Lung (tissue), 12 donors: ENCODE results near the gene USP47. TPM values are rescaled to one million over a fixed set of nuclear protein-coding genes. Genes with fewer than 3 reads are reported as not detected.

Experiments
- ATAC-seq: fragments of 200-7000 bp; cut with Tn5 transposase; one replicate; pipeline ENCODE4 v1.9.1; 2020; ENCODE audit warnings: moderate number of reproducible peaks; ENCODE audit not compliant: insufficient read depth, low FRiP score
- DNase-seq, 3 donors: peaks; one replicate each; pipeline ENCODE4 v3.0.0-alpha.2; 2013 to 2017
- H3K27ac ChIP-seq, 2 donors: one replicate each; pipeline ENCODE4 v1.5.1; 2013; ENCODE audit warnings: mild to moderate bottlenecking in 2 of 2, moderate library complexity in 2 of 2, control low read depth in 1 of 2, inconsistent platforms in 1 of 2, low read depth in 1 of 2, low read length in 1 of 2
- H3K27me3 ChIP-seq, 3 donors: one replicate each; pipeline ENCODE4 v1.5.1; 2013; ENCODE audit warnings: low read length in 2 of 3; ENCODE audit not compliant: control insufficient read depth in 3 of 3, insufficient read depth in 3 of 3
- H3K36me3 ChIP-seq, 4 donors: one replicate each; pipeline ENCODE4 v1.5.1; 2013; ENCODE audit warnings: low read length in 4 of 4, mild to moderate bottlenecking in 1 of 4, moderate library complexity in 1 of 4; ENCODE audit not compliant: control insufficient read depth in 4 of 4, insufficient read depth in 4 of 4
- H3K4me1 ChIP-seq, 5 donors: one replicate each; pipeline ENCODE4 v1.5.1; 2013; ENCODE audit warnings: low read length in 5 of 5, mild to moderate bottlenecking in 2 of 5, moderate library complexity in 1 of 5; ENCODE audit not compliant: control insufficient read depth in 5 of 5, insufficient read depth in 5 of 5
- H3K4me3 ChIP-seq: one replicate; pipeline ENCODE4 v1.5.1; 2013; ENCODE audit warnings: mild to moderate bottlenecking, control low read depth, moderate library complexity
- H3K9ac ChIP-seq, 2 donors: one replicate each; pipeline ENCODE4 v1.5.1; 2013; ENCODE audit warnings: low read length in 2 of 2, control low read depth in 1 of 2; ENCODE audit not compliant: insufficient read depth in 1 of 2
- H3K9me3 ChIP-seq, 4 donors: one replicate each; pipeline ENCODE4 v1.5.1; 2013; ENCODE audit warnings: low read length in 3 of 4, mild to moderate bottlenecking in 1 of 4, moderate library complexity in 1 of 4; ENCODE audit not compliant: control insufficient read depth in 4 of 4, insufficient read depth in 3 of 4
- WGBS, 2 donors: extraction: QIAGEN DNeasy Blood & Tissue Kit; methylation state at CpG; one replicate each; pipeline ENCODE4 v1.1.7; 2013; 5-methylcytosine and 5-hydroxymethylcytosine counted together
- polyA plus RNA-seq, 2 donors: library from polyadenylated mRNA; stranded (reverse); fragments of 200-250 nt; gene quantifications; one replicate each; pipeline ENCODE4 v1.2.1, GENCODE V29; 2013
- total RNA-seq, 2 donors: library from RNA; depleted of rRNA in 1 of 2; stranded (reverse); fragments of >200 nt in 1 of 2; gene quantifications; one replicate each; pipeline ENCODE4 v1.2.1, GENCODE V29; 2014 to 2021
- TF ChIP-seq, protein P1 (sequence below): IDR thresholded peaks from 2 replicates; pipeline ENCODE4 v1.5.1; 2012; ENCODE audit warnings: mild to moderate bottlenecking; ENCODE audit errors: control extremely low read depth, extremely low read depth
- donor health status: control.
- donor health status: control.
- donor health status: Bipolar disorder and iron deficiency.
- donor health status: healthy.
- donor health status: DM: yes; HTN: yes; CAD: no.

The USP47 gene
- total and polyA plus RNA-seq, 4 donors: 20.4 to 183 (median 31.9) TPM

DNA sequence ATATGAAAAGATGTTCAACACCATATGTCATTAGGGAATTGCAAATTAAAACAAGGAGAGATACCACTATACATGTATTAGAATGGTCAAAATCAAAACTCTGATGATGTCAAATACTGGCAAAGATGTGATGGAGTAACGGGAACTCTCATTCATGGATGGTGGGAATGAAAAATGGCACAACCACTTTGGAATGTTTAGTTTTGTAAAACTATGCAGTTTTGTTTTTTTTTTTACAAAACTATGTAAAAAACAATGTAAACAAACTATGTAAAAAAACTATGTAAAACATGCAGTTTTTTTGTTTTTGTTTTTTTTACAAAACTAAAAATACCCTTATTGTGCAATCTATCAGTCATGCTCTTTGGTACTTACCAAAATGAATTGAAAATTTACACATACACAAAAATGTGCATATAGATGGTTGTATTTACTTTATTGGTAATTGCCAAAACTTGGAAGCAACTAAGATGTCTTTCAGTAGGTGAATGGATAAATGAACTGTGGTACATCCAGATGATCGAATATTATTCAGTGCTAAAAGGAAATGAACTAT is 5.0 kb upstream of the USP47 start:
- TF ChIP-seq, protein P1, sequence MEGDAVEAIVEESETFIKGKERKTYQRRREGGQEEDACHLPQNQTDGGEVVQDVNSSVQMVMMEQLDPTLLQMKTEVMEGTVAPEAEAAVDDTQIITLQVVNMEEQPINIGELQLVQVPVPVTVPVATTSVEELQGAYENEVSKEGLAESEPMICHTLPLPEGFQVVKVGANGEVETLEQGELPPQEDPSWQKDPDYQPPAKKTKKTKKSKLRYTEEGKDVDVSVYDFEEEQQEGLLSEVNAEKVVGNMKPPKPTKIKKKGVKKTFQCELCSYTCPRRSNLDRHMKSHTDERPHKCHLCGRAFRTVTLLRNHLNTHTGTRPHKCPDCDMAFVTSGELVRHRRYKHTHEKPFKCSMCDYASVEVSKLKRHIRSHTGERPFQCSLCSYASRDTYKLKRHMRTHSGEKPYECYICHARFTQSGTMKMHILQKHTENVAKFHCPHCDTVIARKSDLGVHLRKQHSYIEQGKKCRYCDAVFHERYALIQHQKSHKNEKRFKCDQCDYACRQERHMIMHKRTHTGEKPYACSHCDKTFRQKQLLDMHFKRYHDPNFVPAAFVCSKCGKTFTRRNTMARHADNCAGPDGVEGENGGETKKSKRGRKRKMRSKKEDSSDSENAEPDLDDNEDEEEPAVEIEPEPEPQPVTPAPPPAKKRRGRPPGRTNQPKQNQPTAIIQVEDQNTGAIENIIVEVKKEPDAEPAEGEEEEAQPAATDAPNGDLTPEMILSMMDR: no peak
- ATAC-seq (no peak), DNase-seq (no peak)
- Histone ChIP-seq H3K4me3 (no peak overlapping the region), H3K4me1 (peaks cover 0 to 5% (median 0%) of the 10 kb centered on the region in 5 donors), H3K27me3 (no peaks in the 10 kb centered on the region), H3K9ac (no peak overlapping the region), H3K36me3 (no peaks in the 10 kb centered on the region), H3K9me3 (no peaks in the 10 kb centered on the region), H3K27ac (no peak overlapping the region)
- 89 to 98% methylated on average over 2 of the region's 2 CpGs for WGBS, 2 donors

DNA sequence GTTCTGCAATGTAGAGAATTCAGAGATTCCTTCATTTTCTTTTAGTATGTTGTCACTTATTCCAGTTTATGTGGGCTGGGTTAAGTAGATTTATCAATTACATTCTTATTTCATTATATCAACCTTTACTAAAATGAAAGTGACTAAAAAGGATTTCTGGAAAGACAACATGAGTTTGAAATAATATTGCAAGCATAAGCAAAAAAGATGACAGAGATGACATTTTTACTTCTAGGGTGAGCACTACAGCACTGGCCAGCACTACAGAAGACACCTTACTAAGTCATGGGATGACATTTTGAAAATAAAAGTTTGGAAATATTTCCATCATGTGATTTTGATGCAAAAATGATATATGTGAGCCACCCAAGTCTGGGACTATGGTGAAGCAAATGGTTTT is 2.1 kb upstream of the USP47 start:
- Histone ChIP-seq H3K36me3 (peaks cover 0 to 4% (median 0%) of the 10 kb centered on the region in 4 donors), H3K4me1 (peaks cover 0 to 17% (median 6%) of the 10 kb centered on the region in 5 donors), H3K4me3 (no peak overlapping the region), H3K27me3 (no peaks in the 10 kb centered on the region), H3K9me3 (no peaks in the 10 kb centered on the region), H3K9ac (no peak overlapping the region), H3K27ac (no peak overlapping the region)
- DNase-seq: no peak
- no peak for ATAC-seq
- TF ChIP-seq, protein P1: no peak

DNA sequence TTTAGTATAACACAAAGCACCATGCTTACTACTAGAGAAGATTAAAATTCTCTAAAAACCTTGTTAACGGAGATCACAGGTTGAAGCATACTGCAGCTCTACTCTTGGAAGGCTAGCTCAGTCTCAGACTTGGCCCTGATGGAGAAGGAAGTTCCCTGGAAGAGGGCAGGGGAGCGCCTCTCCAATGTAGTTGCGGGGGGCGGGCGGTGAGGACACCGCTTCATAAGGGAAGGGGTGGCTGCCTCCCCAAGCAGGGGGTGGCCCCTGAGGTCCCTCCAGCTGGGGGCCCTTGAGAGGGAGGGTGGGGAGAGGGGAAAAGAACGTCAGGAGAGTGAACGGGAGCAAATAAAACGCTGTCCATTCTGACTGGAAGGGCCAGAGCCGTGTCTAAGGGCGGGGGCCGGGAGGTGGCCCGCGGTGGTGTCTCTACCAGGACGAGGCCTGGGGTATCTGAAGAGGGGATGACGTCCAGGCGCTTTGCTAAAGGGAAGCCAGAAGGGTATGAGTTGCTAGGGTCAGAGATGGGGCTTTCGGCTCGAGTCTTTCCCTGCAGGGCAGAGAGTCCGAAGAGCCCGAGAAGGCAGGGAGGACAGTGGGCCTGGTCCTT is 553 bp upstream of the USP47 start:
- H3K27ac ChIP-seq: peak overlapping the region; percentile 98 to 99
- H3K9ac ChIP-seq: peak overlapping the region; percentile 94 to 96
- H3K4me3 ChIP-seq: peak overlapping the region; percentile 76
- TF ChIP-seq, protein P1: no peak
- DNase-seq (peak in 2 of 3 donors; percentile 70 to 72), ATAC-seq (peak; percentile 54)
- peaks cover 0 to 31% (median 15%) of the 10 kb centered on the region in 5 donors for H3K4me1 ChIP-seq
- no peaks in the 10 kb centered on the region for H3K27me3 ChIP-seq
- WGBS, 2 donors: 4 to 6% methylated on average over 21 of the region's 21 CpGs
- H3K9me3 ChIP-seq: no peaks in the 10 kb centered on the region
- peaks cover 0 to 4% (median 0%) of the 10 kb centered on the region in 4 donors for H3K36me3 ChIP-seq
